Endothelial cell (in vitro differentiated cells): Measurements from ENCODE around the gene NTM. TPM values are rescaled to one million over a fixed set of nuclear protein-coding genes. Genes with fewer than 3 reads are reported as not detected.

Source experiments
- DNase-seq: peaks from one replicate; pipeline ENCODE4 v3.0.0; 2021; ENCODE audit warnings: low spot score
- H3K27ac Mint-ChIP-seq: one replicate; pipeline ENCODE4 v1.8.0; 2021; ENCODE audit warnings: mixed read lengths, inconsistent platforms; ENCODE audit not compliant: unreplicated experiment
- H3K27me3 Mint-ChIP-seq: one replicate; pipeline ENCODE4 v1.8.0; 2021; ENCODE audit warnings: mild to moderate bottlenecking, moderate library complexity, mixed read lengths, inconsistent platforms; ENCODE audit not compliant: unreplicated experiment
- H3K36me3 Mint-ChIP-seq: one replicate; pipeline ENCODE4 v1.8.0; 2021; ENCODE audit warnings: mild to moderate bottlenecking, low read depth, mixed read lengths, inconsistent platforms; ENCODE audit not compliant: unreplicated experiment
- H3K4me1 Mint-ChIP-seq: one replicate; pipeline ENCODE4 v1.8.0; 2021; ENCODE audit warnings: mild to moderate bottlenecking, mixed read lengths, inconsistent platforms; ENCODE audit not compliant: unreplicated experiment
- H3K4me3 Mint-ChIP-seq: one replicate; pipeline ENCODE4 v1.8.0; 2021; ENCODE audit warnings: mild to moderate bottlenecking, mixed read lengths, inconsistent platforms; ENCODE audit not compliant: unreplicated experiment
- H3K9me3 Mint-ChIP-seq: one replicate; pipeline ENCODE4 v1.8.0; 2021; ENCODE audit warnings: mixed read lengths, inconsistent platforms; ENCODE audit not compliant: unreplicated experiment
- total RNA-seq: library from RNA; stranded (reverse); fragmentation: NEBNext Ultra II Directional; extraction: Animal tissue kit (Norgen Biotek cat#: 25700); gene quantifications from one replicate; pipeline ENCODE4 v1.2.1, GENCODE V29; 2021; ENCODE audit not compliant: unreplicated experiment
- TF ChIP-seq, protein P1 (sequence below): fragments of 200-600 bp; sonication (generic); IDR thresholded peaks from one replicate; pipeline ENCODE4 v1.5.0; 2021; ENCODE audit warnings: antibody characterized with exemption; ENCODE audit not compliant: unreplicated experiment

Gene NTM
- total RNA-seq, 1 donor from 2014 or later = 3.6 TPM

DNA sequence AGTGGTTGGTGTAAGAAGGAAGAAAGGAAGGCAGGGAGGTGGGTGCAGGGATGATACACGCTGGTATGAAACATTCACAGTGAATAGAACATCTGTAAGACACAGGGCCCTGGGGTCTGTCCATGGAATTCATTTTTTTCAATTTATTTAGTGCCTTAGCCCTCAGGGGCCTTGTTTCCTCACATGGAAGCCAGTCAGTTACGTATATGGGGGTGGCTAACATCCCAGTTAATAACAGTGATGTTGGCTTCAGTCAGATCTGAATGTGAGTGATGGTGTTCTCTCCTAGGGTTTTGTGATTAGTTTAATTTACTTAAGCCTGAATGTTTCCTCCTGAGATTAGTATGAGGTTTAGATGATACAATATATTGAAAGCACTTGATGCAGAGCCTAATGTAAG, 577.1 kb downstream of the NTM start:
- no peak for DNase-seq
- TF ChIP-seq, protein P1, sequence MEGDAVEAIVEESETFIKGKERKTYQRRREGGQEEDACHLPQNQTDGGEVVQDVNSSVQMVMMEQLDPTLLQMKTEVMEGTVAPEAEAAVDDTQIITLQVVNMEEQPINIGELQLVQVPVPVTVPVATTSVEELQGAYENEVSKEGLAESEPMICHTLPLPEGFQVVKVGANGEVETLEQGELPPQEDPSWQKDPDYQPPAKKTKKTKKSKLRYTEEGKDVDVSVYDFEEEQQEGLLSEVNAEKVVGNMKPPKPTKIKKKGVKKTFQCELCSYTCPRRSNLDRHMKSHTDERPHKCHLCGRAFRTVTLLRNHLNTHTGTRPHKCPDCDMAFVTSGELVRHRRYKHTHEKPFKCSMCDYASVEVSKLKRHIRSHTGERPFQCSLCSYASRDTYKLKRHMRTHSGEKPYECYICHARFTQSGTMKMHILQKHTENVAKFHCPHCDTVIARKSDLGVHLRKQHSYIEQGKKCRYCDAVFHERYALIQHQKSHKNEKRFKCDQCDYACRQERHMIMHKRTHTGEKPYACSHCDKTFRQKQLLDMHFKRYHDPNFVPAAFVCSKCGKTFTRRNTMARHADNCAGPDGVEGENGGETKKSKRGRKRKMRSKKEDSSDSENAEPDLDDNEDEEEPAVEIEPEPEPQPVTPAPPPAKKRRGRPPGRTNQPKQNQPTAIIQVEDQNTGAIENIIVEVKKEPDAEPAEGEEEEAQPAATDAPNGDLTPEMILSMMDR = no peak
- no peaks in the 10 kb centered on the region for H3K27me3 Mint-ChIP-seq
- no peaks in the 10 kb centered on the region for H3K9me3 Mint-ChIP-seq
- no peak overlapping the region for H3K4me3 Mint-ChIP-seq
- H3K4me1 Mint-ChIP-seq = no peaks in the 10 kb centered on the region
- H3K36me3 Mint-ChIP-seq = no peaks in the 10 kb centered on the region
- H3K27ac Mint-ChIP-seq = no peak overlapping the region

DNA sequence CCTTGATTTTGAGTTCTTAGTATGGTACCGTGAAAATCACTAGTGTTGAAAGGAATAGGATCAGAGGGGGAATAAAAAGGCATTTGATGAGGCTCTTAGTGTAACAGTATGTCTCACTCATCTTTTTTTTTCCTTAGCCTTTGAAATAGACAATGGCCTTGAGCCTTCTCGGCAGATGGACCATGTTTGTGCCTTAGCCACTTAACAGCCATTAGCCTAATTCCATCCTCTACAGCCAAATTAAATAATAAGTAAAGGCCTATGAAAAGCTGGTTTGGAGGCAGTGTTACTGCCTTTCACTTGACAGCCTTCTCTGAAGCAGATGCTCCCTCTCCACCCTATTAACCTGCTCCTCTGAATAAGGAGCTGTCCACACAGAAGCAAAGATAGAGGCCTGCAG, 580.7 kb downstream of the NTM start:
- no peaks in the 10 kb centered on the region for H3K36me3 Mint-ChIP-seq
- no peak for DNase-seq
- H3K9me3 Mint-ChIP-seq = no peaks in the 10 kb centered on the region
- peaks cover 2% of the 10 kb centered on the region for H3K27me3 Mint-ChIP-seq
- TF ChIP-seq, protein P1 = no peak
- H3K4me3 Mint-ChIP-seq = no peak overlapping the region
- H3K4me1 Mint-ChIP-seq = peaks cover 5% of the 10 kb centered on the region
- H3K27ac Mint-ChIP-seq = no peak overlapping the region

DNA sequence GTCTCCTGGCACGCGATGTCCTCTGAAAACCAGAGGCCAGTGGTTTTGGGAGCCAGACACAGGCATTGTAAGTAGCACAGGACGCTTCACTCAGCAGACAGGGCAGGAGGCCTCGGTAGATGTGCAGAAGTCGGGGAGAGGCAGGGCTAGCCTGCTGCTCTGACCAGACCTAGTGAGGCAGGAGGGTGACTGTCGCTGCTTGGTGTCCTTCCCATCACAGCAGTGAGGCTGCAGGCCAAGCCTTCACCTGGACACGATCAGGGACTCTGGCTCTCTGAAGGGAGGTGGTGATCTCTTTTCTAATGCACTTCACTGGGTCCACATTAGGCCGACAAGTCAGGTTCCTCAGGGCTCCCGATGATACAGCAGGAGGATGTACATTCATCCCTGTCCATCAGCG, 583.7 kb downstream of the NTM start:
- Mint-ChIP-seq H3K27ac (no peak overlapping the region), H3K27me3 (peaks cover 4% of the 10 kb centered on the region), H3K9me3 (no peaks in the 10 kb centered on the region), H3K4me1 (peaks cover 5% of the 10 kb centered on the region), H3K4me3 (no peak overlapping the region), H3K36me3 (no peaks in the 10 kb centered on the region)
- TF ChIP-seq, protein P1 = no peak
- no peak for DNase-seq

DNA sequence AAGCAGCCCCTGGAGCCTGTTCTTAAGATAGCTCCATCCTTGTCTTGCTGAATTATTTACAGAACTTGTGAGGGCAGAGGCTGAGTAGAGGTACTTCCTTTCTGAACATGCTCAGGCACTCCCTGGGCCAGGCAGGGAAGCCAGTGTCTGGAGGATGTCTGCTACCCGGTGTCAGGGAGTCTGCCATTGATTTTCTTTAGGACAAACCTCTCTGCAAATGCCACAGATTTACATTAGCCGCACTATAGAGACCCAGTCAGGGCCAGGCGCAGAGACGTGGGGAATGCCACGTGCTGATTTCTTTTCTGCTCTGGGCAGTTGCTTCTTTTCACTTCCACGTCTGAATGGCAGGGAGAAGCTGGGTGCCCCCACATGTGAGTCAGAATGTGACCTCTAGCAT, 585.5 kb downstream of the NTM start:
- Mint-ChIP-seq H3K9me3 (no peaks in the 10 kb centered on the region), H3K27ac (no peak overlapping the region), H3K4me3 (no peak overlapping the region), H3K27me3 (peaks cover 4% of the 10 kb centered on the region), H3K36me3 (no peaks in the 10 kb centered on the region), H3K4me1 (peaks cover 5% of the 10 kb centered on the region)
- DNase-seq = no peak
- TF ChIP-seq, protein P1 = no peak

DNA sequence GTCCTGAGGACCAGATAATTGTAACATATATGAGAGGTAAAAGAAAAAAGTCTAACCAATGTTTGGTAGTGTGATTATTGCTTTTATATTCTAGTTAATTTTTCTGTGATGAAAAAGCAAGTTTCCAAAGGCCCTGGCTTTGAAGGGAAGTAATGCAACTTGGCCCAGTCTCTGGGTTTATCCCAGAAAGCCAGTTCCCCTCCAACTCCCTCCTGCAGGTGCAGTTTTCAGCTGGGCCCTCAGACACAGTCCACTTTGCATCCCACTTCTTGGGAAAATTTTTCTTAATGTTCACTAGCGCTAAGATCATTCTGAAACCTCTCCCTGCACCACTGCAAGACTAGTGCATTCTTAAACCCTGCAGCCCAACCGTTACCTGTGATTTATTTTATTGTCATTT, 586.8 kb downstream of the NTM start:
- Mint-ChIP-seq H3K4me3 (no peak overlapping the region), H3K27ac (no peak overlapping the region), H3K36me3 (no peaks in the 10 kb centered on the region), H3K27me3 (peaks cover 4% of the 10 kb centered on the region), H3K9me3 (no peaks in the 10 kb centered on the region), H3K4me1 (peaks cover 5% of the 10 kb centered on the region)
- no peak for DNase-seq
- TF ChIP-seq, protein P1 = no peak
